ENCODE measurements around the gene WASHC3.

- TF ChIP-seq CTCF (IDR thresholded peaks at IDR 0.05) (peak in 1 of 4 experiments; percentile 6), POLR2AphosphoS5 (IDR thresholded peaks at IDR 0.05) (peak; percentile 83)
These were observed at the start of gene WASHC3 for GRCh38 chr12:102061560-102062418.
